Stromal cell of bone marrow (primary cell): Measurements from ENCODE around the gene CIT.
A peak's percentile ranks its signal among the peaks of the same experiment; 100 is the strongest.

ENCODE experiments used
- DNase-seq: peaks from one replicate; pipeline ENCODE4 v3.0.0-alpha.2; 2012; ENCODE audit warnings: low read depth

CIT gene

GRCh38 chr12:119803381-119803791 is 73.7 kb downstream of the CIT start:
- peak; percentile 38 for DNase-seq

GRCh38 chr12:119802472-119802871 is 74.6 kb downstream of the CIT start:
- peak; percentile 73 for DNase-seq

- no peak for DNase-seq
Measured at GRCh38 chr12:119797090-119797489, 80.0 kb downstream of the CIT start.

- no peak for DNase-seq
Measured at GRCh38 chr12:119796292-119796691, 80.8 kb downstream of the CIT start.

- DNase-seq, result no peak
Measured at GRCh38 chr12:119791453-119791852, 85.7 kb downstream of the CIT start.

GRCh38 chr12:119788786-119789185 is 88.3 kb downstream of the CIT start:
- DNase-seq, result no peak

GRCh38 chr12:119786539-119786938 is 90.6 kb downstream of the CIT start:
- DNase-seq, result no peak

- no peak for DNase-seq
Measured at GRCh38 chr12:119784673-119785072, 92.4 kb downstream of the CIT start.

- no peak for DNase-seq
Measured at GRCh38 chr12:119783787-119784186, 93.3 kb downstream of the CIT start.

- DNase-seq, result no peak
Measured at GRCh38 chr12:119781804-119782203, 95.3 kb downstream of the CIT start.

GRCh38 chr12:119780786-119781434 is 96.2 kb downstream of the CIT start:
- DNase-seq, result no peak

GRCh38 chr12:119775246-119775895 is 101.7 kb downstream of the CIT start:
- DNase-seq, result no peak

- peak; percentile 38 for DNase-seq
Measured at GRCh38 chr12:119772431-119772830, 104.7 kb downstream of the CIT start.

- no peak for DNase-seq
Measured at GRCh38 chr12:119770146-119770545, 107.0 kb downstream of the CIT start.

- no peak for DNase-seq
Measured at GRCh38 chr12:119762619-119763018, 114.5 kb downstream of the CIT start.

GRCh38 chr12:119758722-119759121 is 118.4 kb downstream of the CIT start:
- no peak for DNase-seq

- DNase-seq, result no peak
Measured at GRCh38 chr12:119758234-119758633, 118.9 kb downstream of the CIT start.

- DNase-seq, result no peak
Measured at GRCh38 chr12:119751961-119752360, 125.2 kb downstream of the CIT start.

- DNase-seq, result no peak
Measured at GRCh38 chr12:119749666-119750065, 127.5 kb downstream of the CIT start.

GRCh38 chr12:119748497-119748896 is 128.6 kb downstream of the CIT start:
- DNase-seq, result no peak

GRCh38 chr12:119746169-119746568 is 131.0 kb downstream of the CIT start:
- DNase-seq, result no peak

- no peak for DNase-seq
Measured at GRCh38 chr12:119744900-119745606, 132.1 kb downstream of the CIT start.

- no peak for DNase-seq
Measured at GRCh38 chr12:119742700-119743099, 134.4 kb downstream of the CIT start.
